Caco-2 (cell line): Measurements from ENCODE around the gene HSD3B7. TPM values are rescaled to one million over a fixed set of nuclear protein-coding genes. Genes with fewer than 3 reads are reported as not detected.
"Not testable (repeated sequence)": the region's sequence is repeated elsewhere in the genome, so short reads cannot be mapped to it uniquely, and the experiment has no call there.

Source experiments
- BruUV-seq: library from RNA; stranded (reverse); fragments of 400-500 nt; replicated peaks from 2 replicates; lab custom pipeline; 2021; lab: Mats Ljungman, UMichigan
- CTCF ChIA-PET: fragments of 300-600 bp; sonication (Branson Sonifier 250); formaldehyde crosslinking; loops from one replicate; lab custom pipeline; 2022; ENCODE audit warnings: antibody characterized with exemption; lab: Charles Lee
- POLR2A ChIA-PET: fragments of 300-600 bp; sonication (Branson Sonifier 250); formaldehyde crosslinking; loops from one replicate; lab custom pipeline; 2022; ENCODE audit warnings: antibody characterized with exemption; lab: Charles Lee
- DNase-seq, 2 experiments: peaks; one replicate each; pipeline versions ENCODE4 v3.0.0 to v3.0.0-alpha.2; 2020 to 2022
- H3K27me3 ChIP-seq: replicated peaks from 2 replicates; pipeline ENCODE4 v1.6.0; 2011; ENCODE audit warnings: low read length; ENCODE audit not compliant: control insufficient read depth, insufficient read depth
- H3K36me3 ChIP-seq: 2 replicates; pipeline ENCODE4 v1.5.1; 2011; ENCODE audit warnings: low read length; ENCODE audit not compliant: control insufficient read depth, insufficient read depth
- H3K4me1 ChIP-seq: fragments of 250-450 bp; sonication (Bioruptor Pico); 2 replicates; pipeline ENCODE4 v1.5.1; 2020; ENCODE audit warnings: mild to moderate bottlenecking
- H3K4me3 ChIP-seq: 2 replicates; pipeline ENCODE4 v1.5.1; 2011; ENCODE audit warnings: low read depth, mild to moderate bottlenecking, control low read depth, low read length
- H3K9me3 ChIP-seq: fragments of 250-450 bp; sonication (Bioruptor Pico); 2 replicates; pipeline ENCODE4 v1.5.1; 2020; ENCODE audit warnings: mild to moderate bottlenecking, moderate library complexity
- H3K27ac Mint-ChIP-seq: one replicate; pipeline ENCODE4 v1.8.0; 2022; ENCODE audit warnings: mixed read lengths; ENCODE audit not compliant: unreplicated experiment
- H3K27me3 Mint-ChIP-seq: one replicate; pipeline ENCODE4 v1.8.0; 2022; ENCODE audit warnings: mixed read lengths; ENCODE audit not compliant: insufficient read depth, unreplicated experiment
- H3K36me3 Mint-ChIP-seq: one replicate; pipeline ENCODE4 v1.8.0; 2022; ENCODE audit warnings: mild to moderate bottlenecking, mixed read lengths; ENCODE audit not compliant: insufficient read depth, unreplicated experiment
- H3K4me1 Mint-ChIP-seq: one replicate; pipeline ENCODE4 v1.8.0; 2022; ENCODE audit warnings: low read depth, mixed read lengths; ENCODE audit not compliant: unreplicated experiment
- H3K4me3 Mint-ChIP-seq: one replicate; pipeline ENCODE4 v1.8.0; 2022; ENCODE audit warnings: mild to moderate bottlenecking, moderate library complexity, mixed read lengths; ENCODE audit not compliant: unreplicated experiment
- H3K9me3 Mint-ChIP-seq: one replicate; pipeline ENCODE4 v1.8.0; 2022; ENCODE audit warnings: mixed read lengths; ENCODE audit not compliant: unreplicated experiment
- intact Hi-C: fragments of 100-400 bp; cut with micrococcal nuclease; formaldehyde crosslinking; loops from one replicate; pipeline ENCODE4 v1.10.0; 2022; ENCODE audit not compliant: unreplicated experiment
- total RNA-seq: library from RNA; stranded (reverse); gene quantifications from 2 replicates; pipeline ENCODE4 v1.2.3, GENCODE V29; 2022
- TF ChIP-seq, protein P1 (sequence below), 2 experiments: fragments of 200-600 bp in 1 of 2; IDR thresholded peaks; 1 replicate in 1 of 2; 2 replicates in 1 of 2; pipeline versions ENCODE4 v1.5.1 to v1.8.0; 2011 to 2022; ENCODE audit warnings: antibody characterized with exemption in 1 of 2, control low read depth in 1 of 2, inconsistent platforms in 1 of 2, low read depth in 1 of 2, low read length in 1 of 2, mild to moderate bottlenecking in 1 of 2, moderate library complexity in 1 of 2; ENCODE audit not compliant: insufficient read depth in 1 of 2, severe bottlenecking in 1 of 2, unreplicated experiment in 1 of 2

Gene HSD3B7
- total RNA-seq, 1 experiment from 2014 or later: 2.4 TPM

DNA sequence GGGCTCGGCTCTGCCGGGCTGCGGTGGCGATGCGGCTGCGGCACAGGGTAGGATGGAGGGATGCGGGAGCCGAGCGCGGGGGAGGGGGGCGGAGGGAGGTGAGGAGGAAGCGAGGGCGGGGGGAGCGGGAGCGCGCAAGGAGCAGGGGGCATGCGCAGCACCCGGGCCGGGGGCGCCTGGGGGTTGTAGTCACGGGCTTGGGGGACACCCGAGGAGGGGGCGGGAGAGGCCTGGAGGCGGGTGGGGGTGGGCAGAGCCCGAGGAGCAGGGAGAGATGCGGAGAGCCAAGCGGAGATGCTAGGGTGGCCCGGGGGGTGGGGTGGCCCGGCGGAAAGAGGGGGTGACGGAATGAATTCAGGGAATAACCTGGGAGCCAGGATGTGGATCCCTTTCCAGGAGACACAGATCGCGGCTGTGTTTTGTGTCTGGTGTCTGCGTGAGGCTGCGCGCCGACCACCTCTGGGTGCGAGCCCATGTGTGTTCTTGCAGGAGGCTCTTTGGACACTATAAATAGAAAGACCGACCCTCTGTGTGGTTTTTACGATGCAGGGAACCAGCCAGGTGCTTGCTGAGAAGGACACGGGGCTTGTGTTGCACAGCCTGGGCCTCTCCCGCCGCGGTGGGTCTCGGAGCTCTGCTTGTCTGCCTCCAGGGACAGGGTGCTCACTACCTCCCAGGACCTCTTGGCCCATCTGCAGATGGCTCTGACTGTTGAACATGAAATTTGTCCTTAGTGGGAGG lies 25.7 kb downstream of the HSD3B7 start, which contains the start of gene STX1B:
TSS of gene STX1B (minus strand) at position 54 of the 741 bp plus-strand sequence. CDS start 242 bp downstream, outside the sequence.
- peak within 1 kb of the TSS; percentile 16 for H3K4me3 ChIP-seq
- CTCF ChIA-PET: no interaction called here
- H3K4me3 Mint-ChIP-seq: peak within 1 kb of the TSS; percentile 18

DNA sequence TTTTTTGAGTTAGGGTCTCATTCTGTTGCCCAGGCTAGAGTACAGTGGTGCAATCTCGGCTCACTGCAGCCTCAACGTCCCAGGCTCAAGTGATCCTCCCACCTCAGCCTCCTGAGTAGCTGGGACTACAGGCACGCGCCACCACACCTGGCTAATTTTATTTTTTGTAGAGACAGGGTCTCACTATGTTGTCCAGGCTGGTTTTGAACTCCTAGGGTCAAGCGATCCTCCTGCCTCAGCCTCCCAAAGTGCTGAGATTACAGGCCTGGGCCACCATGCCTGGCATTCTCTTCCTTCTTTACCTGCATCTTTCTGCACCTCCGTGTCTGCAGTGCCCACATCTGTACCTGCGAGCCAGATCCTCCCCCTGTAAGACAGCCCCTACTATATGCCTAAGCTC lies 26.8 kb downstream of the HSD3B7 start:
- H3K27ac Mint-ChIP-seq, intact Hi-C loops, CTCF ChIA-PET, H3K36me3 Mint-ChIP-seq, POLR2A ChIA-PET, H3K36me3 ChIP-seq, H3K4me3 ChIP-seq, H3K4me1 ChIP-seq, H3K9me3 ChIP-seq, H3K4me1 Mint-ChIP-seq, DNase-seq, H3K4me3 Mint-ChIP-seq, BruUV-seq, H3K27me3 ChIP-seq, H3K9me3 Mint-ChIP-seq: not testable (repeated sequence)
- peaks cover 15% of the 10 kb centered on the region for H3K27me3 Mint-ChIP-seq

More for the DNA sequence above, 25.7 kb downstream of the HSD3B7 start, which contains the start of gene STX1B:
- no peaks in the 10 kb centered on the region for H3K9me3 ChIP-seq
- DNase-seq: no peak
- intact Hi-C loops: no loop called here
- POLR2A ChIA-PET: no interaction called here
- H3K4me1 ChIP-seq: no peaks in the 10 kb centered on the region
- BruUV-seq: no TSS peak
- Mint-ChIP-seq H3K4me1 (peaks cover 9% of the 10 kb centered on the region), H3K27me3 (peaks cover 15% of the 10 kb centered on the region), H3K9me3 (no peaks in the 10 kb centered on the region), H3K27ac (no peak within 1 kb of the TSS), H3K36me3 (no peaks in the 10 kb centered on the region)
- TF ChIP-seq, protein P1, sequence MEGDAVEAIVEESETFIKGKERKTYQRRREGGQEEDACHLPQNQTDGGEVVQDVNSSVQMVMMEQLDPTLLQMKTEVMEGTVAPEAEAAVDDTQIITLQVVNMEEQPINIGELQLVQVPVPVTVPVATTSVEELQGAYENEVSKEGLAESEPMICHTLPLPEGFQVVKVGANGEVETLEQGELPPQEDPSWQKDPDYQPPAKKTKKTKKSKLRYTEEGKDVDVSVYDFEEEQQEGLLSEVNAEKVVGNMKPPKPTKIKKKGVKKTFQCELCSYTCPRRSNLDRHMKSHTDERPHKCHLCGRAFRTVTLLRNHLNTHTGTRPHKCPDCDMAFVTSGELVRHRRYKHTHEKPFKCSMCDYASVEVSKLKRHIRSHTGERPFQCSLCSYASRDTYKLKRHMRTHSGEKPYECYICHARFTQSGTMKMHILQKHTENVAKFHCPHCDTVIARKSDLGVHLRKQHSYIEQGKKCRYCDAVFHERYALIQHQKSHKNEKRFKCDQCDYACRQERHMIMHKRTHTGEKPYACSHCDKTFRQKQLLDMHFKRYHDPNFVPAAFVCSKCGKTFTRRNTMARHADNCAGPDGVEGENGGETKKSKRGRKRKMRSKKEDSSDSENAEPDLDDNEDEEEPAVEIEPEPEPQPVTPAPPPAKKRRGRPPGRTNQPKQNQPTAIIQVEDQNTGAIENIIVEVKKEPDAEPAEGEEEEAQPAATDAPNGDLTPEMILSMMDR (IDR thresholded peaks at IDR 0.05; ENCODE audit: insufficient read depth in 1 of 2, low read depth in 1 of 2, low read length in 1 of 2, severe bottlenecking in 1 of 2, unreplicated experiment in 1 of 2): no peak
- H3K36me3 ChIP-seq: no peaks in the 10 kb centered on the region
- no peaks in the 10 kb centered on the region for H3K27me3 ChIP-seq

DNA sequence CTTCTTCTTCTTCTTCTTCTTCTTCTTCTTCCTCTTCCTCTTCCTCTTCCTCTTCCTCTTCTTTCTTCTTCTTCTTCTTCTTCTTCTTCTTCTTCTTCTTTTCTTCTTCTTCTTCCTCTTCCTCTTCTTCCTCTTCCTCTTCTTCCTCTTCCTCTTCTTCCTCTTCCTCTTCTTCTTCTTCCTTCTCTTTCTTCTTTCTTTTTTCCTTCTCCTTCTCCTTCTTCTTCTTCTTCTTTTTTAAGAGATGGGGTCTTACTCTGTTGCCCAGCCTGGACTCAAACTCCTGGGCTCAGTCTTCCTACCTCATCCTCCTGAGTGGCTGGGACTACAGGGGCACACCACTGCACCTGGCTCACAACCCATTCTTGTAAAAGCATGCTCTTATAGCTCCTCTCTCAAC lies 28.3 kb downstream of the HSD3B7 start:
- intact Hi-C loops, H3K4me1 Mint-ChIP-seq: not testable (repeated sequence)

DNA sequence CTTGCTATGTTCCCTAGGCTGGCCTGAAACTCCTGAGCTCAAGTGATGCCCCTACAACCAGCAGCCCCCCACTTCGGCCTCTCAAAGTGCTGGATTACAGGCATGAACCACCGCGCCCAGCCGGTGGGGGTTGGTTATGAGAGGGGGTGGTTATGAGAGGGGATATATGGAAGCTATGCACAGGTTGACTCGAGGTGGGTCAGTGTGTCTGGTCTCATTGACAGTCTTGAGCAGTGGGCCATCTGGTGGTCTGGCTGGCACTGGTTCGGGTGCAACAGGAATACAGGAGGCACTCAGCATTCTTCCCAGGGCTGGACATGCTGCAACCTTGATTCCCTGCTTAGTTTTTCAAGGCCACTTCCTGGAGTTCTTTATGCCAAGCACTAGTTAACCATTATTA lies 31.0 kb downstream of the HSD3B7 start:
- TF ChIP-seq, protein P1 (IDR thresholded peaks at IDR 0.05; ENCODE audit: insufficient read depth in 1 of 2, low read depth in 1 of 2, low read length in 1 of 2, severe bottlenecking in 1 of 2, unreplicated experiment in 1 of 2): no peak
- no peak overlapping the region for H3K4me3 ChIP-seq
- H3K27me3 Mint-ChIP-seq: peaks cover 11% of the 10 kb centered on the region
- intact Hi-C loops: loop anchor here (2.0 kb wide), 1 partner anchor 31 kb away; the partner anchor contains the start of gene HSD3B7
- ChIA-PET CTCF (no interaction called here), POLR2A (no interaction called here)
- no TSS peak for BruUV-seq
- H3K9me3 Mint-ChIP-seq: no peaks in the 10 kb centered on the region
- no peaks in the 10 kb centered on the region for H3K36me3 ChIP-seq
- H3K9me3 ChIP-seq: no peaks in the 10 kb centered on the region
- no peak overlapping the region for H3K4me3 Mint-ChIP-seq
- no peaks in the 10 kb centered on the region for H3K4me1 Mint-ChIP-seq
- no peaks in the 10 kb centered on the region for H3K36me3 Mint-ChIP-seq
- H3K4me1 ChIP-seq: no peaks in the 10 kb centered on the region
- no peaks in the 10 kb centered on the region for H3K27me3 ChIP-seq
- no peak overlapping the region for H3K27ac Mint-ChIP-seq
- peak in 1 of 2 experiments; percentile 25 for DNase-seq

More for the DNA sequence above, 28.3 kb downstream of the HSD3B7 start:
- POLR2A ChIA-PET, H3K4me3 Mint-ChIP-seq, BruUV-seq, H3K27ac Mint-ChIP-seq, DNase-seq, H3K4me3 ChIP-seq, H3K9me3 ChIP-seq, H3K36me3 Mint-ChIP-seq, CTCF ChIA-PET, H3K9me3 Mint-ChIP-seq, H3K36me3 ChIP-seq, H3K27me3 ChIP-seq, H3K4me1 ChIP-seq: not testable (repeated sequence)
- peaks cover 15% of the 10 kb centered on the region for H3K27me3 Mint-ChIP-seq

DNA sequence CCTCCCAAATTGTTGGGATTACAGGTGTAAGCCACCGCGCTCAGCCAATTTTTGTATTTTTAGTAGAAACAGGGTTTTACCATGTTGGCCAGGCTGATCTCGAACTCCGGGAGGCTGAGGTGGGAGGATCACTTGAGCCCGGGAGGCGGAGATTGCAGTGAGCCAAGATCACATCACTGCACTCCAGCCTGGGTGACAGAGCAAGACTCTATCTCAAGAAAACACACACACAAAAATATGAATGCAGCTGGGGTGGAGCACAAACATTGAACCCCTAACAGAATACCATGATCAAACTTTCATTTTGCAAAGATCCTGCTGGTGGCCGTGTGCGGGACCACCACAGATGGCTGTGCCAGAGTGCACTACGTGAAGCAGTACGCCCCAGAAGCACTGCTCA lies 32.7 kb downstream of the HSD3B7 start:
- intact Hi-C loops: loop anchor here (2.0 kb wide), 1 partner anchor 33 kb away; the partner anchor contains the start of gene HSD3B7
- BruUV-seq, H3K27ac Mint-ChIP-seq, H3K27me3 ChIP-seq, H3K4me1 ChIP-seq, DNase-seq, H3K9me3 Mint-ChIP-seq, H3K4me3 ChIP-seq, H3K4me1 Mint-ChIP-seq, H3K27me3 Mint-ChIP-seq, H3K36me3 Mint-ChIP-seq, H3K9me3 ChIP-seq, H3K4me3 Mint-ChIP-seq, POLR2A ChIA-PET, CTCF ChIA-PET, H3K36me3 ChIP-seq: not testable (repeated sequence)
